ENCODE data around the gene PCED1B.

GRCh38 chr12:47067176-47067575, 12.2 kb upstream of the PCED1B start:
- no peak for TF ChIP-seq EZH2phosphoT487 (IDR thresholded peaks at IDR 0.05; ENCODE audit: low read depth, severe bottlenecking, unreplicated experiment)
- TF ChIP-seq CTCF (IDR thresholded peaks at IDR 0.05; ENCODE audit: poor library complexity), result no peak
